IPS DF 4.7 (cell line): ENCODE data around the gene LIPC.

ENCODE experiments used
- DNase-seq: peaks from one replicate; pipeline ENCODE4 v3.0.0-alpha.2; 2013; ENCODE audit warnings: low spot score; ENCODE audit errors: extremely low read depth

The LIPC gene

GRCh38 chr15:58431221-58432149 lies at the start of gene LIPC:
Gene LIPC (plus strand): TSS chr15:58431991. CDS start chr15:58432033, 42 bp downstream.
- no peak for DNase-seq

GRCh38 chr15:58383876-58384275 lies 47.9 kb upstream of the LIPC start:
- peak; percentile 28 for DNase-seq

- no peak for DNase-seq
Measured at GRCh38 chr15:58384667-58385066, 47.1 kb upstream of the LIPC start.

GRCh38 chr15:58386081-58386480 lies 45.7 kb upstream of the LIPC start:
- DNase-seq, result no peak

- DNase-seq, result no peak
Measured at GRCh38 chr15:58386641-58387040, 45.1 kb upstream of the LIPC start.

- DNase-seq, result no peak
Measured at GRCh38 chr15:58387130-58387529, 44.7 kb upstream of the LIPC start.

GRCh38 chr15:58388211-58388610 lies 43.6 kb upstream of the LIPC start:
- DNase-seq, result no peak

GRCh38 chr15:58390118-58390517 lies 41.7 kb upstream of the LIPC start:
- DNase-seq, result no peak

- DNase-seq, result no peak
Measured at GRCh38 chr15:58390655-58391054, 41.1 kb upstream of the LIPC start.

- no peak for DNase-seq
Measured at GRCh38 chr15:58391088-58391487, 40.7 kb upstream of the LIPC start.

GRCh38 chr15:58392141-58392540 lies 39.6 kb upstream of the LIPC start:
- DNase-seq, result no peak

GRCh38 chr15:58392611-58393161 lies 39.1 kb upstream of the LIPC start:
- DNase-seq, result no peak

- DNase-seq, result no peak
Measured at GRCh38 chr15:58393241-58393662, 38.5 kb upstream of the LIPC start.

GRCh38 chr15:58396181-58396580 lies 35.6 kb upstream of the LIPC start:
- DNase-seq, result no peak

GRCh38 chr15:58398071-58398470 lies 33.7 kb upstream of the LIPC start:
- no peak for DNase-seq

GRCh38 chr15:58398643-58399042 lies 33.1 kb upstream of the LIPC start:
- no peak for DNase-seq

GRCh38 chr15:58399739-58400138 lies 32.1 kb upstream of the LIPC start:
- no peak for DNase-seq

- DNase-seq, result no peak
Measured at GRCh38 chr15:58401276-58401675, 30.5 kb upstream of the LIPC start.

- DNase-seq, result no peak
Measured at GRCh38 chr15:58401991-58402649, 29.7 kb upstream of the LIPC start.

GRCh38 chr15:58403581-58403980 lies 28.2 kb upstream of the LIPC start:
- DNase-seq, result no peak

GRCh38 chr15:58404020-58404419 lies 27.8 kb upstream of the LIPC start:
- no peak for DNase-seq

GRCh38 chr15:58404722-58405121 lies 27.1 kb upstream of the LIPC start:
- DNase-seq, result no peak
